LoVo (cell line): ENCODE data around the gene SRP68.
"Not testable (repeated sequence)": the region's sequence is repeated elsewhere in the genome, so short reads cannot be mapped to it uniquely, and the experiment has no call there.

Source experiments
- DNase-seq: peaks from one replicate; pipeline ENCODE4 v3.0.0-alpha.2; 2016; ENCODE audit warnings: low spot score

SRP68 gene

DNA sequence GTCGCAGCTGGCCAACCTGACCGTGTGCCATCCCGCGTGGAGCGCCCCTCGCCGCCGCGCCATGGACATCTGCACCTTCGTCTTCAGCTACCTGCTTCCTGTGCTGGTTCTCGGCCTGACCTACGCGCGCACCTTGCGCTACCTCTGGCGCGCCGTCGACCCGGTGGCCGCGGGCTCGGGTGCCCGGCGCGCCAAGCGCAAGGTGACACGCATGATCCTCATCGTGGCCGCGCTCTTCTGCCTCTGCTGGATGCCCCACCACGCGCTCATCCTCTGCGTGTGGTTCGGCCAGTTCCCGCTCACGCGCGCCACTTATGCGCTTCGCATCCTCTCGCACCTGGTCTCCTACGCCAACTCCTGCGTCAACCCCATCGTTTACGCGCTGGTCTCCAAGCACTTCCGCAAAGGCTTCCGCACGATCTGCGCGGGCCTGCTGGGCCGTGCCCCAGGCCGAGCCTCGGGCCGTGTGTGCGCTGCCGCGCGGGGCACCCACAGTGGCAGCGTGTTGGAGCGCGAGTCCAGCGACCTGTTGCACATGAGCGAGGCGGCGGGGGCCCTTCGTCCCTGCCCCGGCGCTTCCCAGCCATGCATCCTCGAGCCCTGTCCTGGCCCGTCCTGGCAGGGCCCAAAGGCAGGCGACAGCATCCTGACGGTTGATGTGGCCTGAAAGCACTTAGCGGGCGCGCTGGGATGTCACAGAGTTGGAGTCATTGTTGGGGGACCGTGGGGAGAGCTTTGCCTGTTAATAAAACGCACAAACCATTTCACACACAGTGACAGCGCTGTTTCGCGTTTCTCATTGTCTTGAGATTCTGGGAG lies 4.7 kb upstream of the SRP68 start:
- DNase-seq = no peak

DNA sequence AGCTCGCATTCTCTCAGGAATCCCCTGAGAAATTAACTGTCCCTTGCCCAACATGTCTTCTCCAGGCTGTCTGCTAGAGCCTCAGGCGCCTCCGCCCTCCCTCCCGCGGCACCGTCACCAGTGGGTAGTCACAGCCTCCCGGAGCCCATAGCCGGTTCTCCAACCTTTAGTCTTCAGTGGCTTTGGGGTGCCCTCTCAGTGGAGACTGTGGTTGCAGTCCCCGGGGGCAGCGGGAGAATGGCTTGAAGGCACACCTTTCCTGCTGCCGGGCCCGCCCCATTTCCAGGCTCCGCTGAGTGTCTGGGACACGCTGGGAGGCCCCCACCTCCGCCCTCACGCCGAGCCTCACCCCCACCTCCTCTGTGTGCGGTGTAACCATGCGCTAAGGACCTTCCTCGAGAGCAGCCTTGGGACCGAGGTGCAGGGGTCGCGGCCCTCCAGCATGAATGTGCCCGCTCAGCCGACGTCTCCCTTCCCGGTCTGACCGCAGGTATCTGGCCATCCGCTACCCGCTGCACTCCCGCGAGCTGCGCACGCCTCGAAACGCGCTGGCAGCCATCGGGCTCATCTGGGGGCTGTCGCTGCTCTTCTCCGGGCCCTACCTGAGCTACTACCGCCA lies 3.9 kb upstream of the SRP68 start:
- DNase-seq = no peak

DNA sequence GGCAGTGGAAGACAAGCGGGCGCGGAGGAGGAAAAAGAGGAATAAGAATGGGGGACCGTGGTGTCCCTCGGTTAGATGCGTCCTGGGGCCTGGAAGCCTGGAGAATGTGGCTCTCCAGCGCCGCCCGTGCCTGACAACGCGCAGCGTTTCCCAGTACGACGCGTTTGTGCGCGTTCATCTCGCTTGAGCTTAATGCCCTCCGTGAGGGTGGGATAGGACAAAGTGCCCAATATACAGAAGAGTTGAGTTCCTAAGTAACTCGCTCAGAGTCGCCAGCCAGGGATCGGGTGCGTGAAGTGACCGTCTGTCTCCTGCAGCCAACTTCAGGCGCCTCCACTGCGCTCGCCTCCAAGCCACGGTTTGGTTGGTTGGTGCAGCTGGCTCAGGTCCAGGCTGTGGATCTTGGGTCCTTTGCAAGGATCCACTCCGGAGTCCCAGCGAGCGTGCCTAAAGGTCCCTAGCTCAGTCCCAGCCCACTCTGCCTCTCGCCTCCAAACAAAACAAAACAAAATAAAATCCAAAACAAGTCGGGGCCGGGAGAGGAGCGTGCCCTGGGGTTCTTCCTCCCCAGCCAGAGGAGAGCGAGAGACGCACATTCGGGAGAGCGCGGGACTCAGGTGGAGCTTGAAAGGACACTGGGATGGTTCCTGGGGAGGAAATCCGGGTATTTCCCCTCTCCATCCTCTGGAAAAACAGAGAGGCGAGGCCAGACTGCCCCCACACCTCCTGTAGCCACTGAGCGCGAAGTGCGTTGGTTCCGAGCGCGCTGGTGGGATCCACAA lies 3.2 kb upstream of the SRP68 start:
- no peak for DNase-seq

DNA sequence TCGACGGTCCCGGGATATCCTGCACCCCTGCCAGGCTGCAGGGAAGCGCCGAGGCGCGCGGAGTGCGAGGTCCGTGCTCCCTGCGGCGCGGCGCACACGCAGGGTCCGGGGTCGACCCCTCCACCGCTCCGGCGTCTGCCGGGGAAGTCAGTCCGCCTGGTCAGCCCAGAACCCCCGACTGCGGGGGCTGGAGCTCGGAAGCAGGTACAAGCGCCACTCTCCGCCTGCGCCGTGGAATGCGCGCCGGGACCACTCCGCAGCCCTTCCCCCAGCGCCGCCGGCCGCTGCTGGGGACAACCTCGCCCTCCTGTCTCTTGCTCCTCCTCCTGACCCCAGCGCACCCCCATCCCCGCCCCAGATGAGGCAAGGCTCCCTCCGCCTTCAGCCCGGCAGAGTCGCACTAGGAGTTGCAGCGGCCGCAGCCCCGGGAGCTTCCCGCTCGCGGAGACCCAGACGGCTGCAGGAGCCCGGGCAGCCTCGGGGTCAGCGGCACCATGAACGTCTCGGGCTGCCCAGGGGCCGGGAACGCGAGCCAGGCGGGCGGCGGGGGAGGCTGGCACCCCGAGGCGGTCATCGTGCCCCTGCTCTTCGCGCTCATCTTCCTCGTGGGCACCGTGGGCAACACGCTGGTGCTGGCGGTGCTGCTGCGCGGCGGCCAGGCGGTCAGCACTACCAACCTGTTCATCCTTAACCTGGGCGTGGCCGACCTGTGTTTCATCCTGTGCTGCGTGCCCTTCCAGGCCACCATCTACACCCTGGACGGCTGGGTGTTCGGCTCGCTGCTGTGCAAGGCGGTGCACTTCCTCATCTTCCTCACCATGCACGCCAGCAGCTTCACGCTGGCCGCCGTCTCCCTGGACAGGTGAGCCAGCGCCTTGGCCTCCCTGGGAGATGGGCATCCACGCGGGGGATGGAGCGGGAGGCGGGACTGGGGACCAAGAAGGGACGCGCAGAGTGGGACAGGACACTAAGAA lies 2.4 kb upstream of the SRP68 start, which contains the start of gene GALR2:
GALR2 (plus strand) TSS at position 392 of the 974 bp plus-strand sequence; CDS start at position 495, 103 bp downstream.
- no peak for DNase-seq

DNA sequence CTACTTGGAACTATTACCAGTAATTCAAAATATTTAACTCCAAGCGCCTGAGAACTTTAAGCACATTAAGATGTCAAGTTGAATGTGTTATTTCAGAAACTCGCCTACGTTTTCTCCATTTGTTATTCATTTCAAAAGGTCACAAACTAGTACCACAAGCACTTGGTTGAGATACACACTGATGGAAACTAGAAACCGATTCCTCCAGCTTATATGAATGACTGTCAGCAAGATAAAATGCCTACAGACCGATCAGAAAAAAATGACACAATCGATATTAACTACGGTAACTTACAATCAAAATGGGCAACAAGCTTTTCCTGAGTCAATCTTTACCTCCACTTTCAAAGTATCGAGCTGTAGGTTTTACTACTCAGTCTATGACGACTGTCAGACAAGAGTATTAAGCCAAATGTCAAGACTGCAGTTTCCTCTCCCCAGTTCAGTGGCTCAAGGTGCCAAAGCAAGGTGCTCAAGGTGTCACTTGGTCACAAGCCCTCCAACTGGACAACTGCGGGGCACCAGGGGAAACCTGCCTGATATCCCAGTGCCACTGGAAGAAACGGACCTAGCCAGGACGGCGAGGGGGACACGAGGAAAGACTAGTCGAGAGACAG lies 678 bp downstream of the SRP68 start:
- DNase-seq = no peak

DNA sequence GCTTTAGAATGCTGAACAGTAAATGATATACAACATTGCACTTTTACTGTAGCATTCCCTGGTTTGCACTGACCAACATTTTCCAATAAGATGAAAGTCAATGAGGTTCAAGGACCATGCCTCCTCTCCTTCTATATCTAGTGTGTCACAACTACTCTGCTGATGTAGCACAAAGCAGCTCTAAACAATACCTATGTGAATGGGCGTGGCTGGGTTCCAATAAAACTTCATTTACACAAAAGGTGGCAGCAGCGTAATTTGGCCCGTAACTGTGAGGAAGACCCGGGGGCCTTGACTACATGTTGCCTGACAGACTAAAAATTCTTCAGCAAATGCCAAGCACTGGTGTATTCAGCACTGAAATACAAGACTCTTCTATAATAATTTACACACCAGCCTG lies 6.5 kb downstream of the SRP68 start:
- DNase-seq = no peak

DNA sequence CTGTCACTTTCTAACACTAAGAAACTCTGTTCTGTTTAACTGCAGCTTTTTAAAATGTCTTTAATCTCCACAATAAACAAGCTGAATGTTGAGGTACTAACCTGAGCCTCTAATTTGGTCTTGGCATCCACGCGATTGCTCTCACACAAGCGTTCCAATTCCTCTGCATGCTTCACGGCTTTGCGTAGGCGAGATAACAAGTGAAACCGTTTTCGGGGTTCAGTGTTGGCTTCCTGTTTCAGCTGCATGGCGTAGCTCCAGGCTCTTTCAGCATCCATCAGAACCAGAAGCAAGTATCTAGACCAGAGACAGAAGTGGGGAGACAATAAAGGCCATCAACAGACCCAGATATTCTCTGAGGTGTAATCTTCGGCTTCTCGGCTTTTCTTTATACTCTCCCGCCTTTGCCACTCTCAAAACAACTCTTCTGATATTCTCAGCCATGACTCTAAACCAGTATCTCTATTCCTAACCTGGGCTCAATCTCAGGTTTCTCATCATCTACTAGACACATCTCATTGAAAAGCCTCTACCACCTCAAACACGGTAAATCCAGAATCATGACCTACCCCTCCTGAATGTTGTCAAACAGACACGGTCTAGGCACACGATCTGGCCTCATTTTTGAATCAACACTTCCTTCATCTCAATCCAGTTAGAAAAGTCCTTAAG lies 8.3 kb downstream of the SRP68 start:
- no peak for DNase-seq

DNA sequence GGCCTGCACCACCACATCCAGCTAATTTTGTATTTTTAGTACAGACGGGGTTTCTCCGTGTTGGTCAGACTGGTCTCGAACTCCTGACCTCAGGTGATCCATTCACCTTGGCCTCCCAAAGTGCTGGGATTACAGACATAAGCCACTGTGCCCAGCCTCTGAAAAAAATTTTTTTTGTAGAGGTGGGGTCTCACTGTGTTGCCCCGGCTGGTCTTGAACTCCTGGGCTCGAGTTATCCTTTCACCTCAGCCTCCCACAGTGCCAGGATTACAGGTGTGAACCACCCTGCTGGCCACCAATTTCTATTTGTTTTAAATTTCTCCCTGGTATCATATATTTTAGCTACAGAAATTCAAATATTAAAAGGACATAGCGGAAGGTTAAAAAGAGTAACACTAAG lies 14.1 kb downstream of the SRP68 start:
- not testable (repeated sequence) for DNase-seq

DNA sequence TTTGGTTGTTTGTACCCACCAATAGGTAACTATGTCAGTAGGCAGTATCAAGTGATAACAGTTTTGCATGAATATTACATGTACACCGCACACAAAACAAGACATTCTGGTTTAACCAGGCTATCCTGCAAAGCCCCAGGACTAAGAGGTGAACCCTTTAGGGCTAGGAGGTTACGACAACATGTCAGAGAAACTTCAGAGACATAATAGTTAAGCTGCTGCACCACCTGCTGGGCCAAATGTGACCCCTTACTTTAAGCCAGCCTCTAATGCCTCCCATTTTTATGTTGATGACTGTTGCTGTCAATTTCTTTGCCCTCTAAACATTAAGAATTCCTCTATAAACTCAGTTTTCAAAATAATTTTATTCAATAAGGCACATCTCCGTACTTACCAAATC lies 15.4 kb downstream of the SRP68 start:
- DNase-seq = no peak

DNA sequence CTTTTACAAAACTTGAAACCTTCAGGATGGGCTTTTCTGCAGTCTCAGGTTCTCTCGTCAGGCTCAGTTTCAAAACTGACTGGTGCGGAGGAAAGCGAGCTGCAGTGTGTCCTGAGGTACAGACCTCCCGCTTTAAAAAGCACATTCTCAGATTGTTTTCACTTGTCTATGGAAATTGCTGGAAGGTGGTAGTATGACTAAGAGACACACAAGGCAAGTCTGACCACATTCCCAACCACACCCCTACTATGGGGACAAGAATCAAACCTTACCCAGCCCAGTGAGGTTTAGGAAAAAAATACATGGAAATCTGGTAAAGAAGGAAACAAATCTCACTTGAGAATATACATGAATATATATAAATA lies 18.2 kb downstream of the SRP68 start:
- DNase-seq = peak; percentile 71

DNA sequence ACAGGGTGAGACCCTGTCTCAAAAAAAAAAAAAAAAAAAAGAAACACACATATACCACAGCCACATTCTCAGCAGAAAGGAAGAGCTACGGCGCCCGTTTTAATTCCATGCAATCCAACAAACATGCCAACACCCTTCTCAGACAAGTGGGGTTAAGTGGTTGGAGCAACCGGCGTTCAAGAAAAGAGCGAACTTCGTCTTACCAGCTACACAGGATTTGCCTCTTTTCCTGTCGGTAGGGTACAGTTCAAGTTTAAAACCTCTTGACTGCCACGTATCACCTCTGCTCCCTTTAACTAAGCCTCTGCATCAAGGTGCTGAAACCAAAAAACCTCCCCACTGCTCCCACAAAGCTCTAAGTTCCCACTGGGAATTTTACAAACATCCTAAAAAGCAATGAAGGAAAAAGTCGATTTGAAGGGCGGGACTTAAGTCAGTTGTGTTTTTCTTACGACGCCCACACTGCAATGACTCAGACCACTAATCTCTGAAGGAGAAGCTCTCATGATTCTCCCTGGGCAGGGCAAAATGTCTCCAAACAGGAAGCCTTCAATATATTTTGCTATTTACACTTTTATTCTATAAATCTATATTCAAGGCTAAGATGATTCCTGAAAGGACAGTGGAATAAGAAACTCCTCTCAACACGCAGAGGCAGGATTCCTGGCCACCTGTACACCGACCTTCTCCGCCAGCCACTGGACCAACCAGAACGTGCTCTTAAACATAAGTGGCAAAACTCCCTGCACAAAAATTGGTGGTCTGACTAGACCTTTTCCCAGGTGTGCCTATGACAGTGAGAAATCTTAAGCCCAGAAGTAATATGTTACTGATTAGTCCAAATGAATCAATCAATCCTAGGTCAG lies 18.8 kb downstream of the SRP68 start:
- peak; percentile 55 for DNase-seq

DNA sequence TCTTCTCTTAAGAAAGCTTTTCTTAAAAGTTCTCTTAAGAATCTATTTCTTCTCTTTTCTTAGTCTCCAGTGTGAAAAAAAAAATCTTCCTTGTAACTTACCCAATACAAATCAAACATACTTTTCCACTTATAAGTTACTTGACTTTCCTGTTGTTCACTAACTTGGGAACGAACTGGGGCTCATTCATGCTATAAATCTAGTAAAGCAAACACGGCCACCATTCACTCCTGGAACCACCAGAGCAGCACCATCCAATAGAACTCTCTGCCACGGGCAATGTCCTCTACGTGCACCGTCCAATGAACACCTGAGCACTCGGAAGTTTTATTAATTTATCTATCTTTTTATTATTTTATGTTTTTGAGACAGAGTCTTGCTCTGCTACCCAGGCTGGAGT lies 20.8 kb downstream of the SRP68 start:
- DNase-seq = no peak

DNA sequence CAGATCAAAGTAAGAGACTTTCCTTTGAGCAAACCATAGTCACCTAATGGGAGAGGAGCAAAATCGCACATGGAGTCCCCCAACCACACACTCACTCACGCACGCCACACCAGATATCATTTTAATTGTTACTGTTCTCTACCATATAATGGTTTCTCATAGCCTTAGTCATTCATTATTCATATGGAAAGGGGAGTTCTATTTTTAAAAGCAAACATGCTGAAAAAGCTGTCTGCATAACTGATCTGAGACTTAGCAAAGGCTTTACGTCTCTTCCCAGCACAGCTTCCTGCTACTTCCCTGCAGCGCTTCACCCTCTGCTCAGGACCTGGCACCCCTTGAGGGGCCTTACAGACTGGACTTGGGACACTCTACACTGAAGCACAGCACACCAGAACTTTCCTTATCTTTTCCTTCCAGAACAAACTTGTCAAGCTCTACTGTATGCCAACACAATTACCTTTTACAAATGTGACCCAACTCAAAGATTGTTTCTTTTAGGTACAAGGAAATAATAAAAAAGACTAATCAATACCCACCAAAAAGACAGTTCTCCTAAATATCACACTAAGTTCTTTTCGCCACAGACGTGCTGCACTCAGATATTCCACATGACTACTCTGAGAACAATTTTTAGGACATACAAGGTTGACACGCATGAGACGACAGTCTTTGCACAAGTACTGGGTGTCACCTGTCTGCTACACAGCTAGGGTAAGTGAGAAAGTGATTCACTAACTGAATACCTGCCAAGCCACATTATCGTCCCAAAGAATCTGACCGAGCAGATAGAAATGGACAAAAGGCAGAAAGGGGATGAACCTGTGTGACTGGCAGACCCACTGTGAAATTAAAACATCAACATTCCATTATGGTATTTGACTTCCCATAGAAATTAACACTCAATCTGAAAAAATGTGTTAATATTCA lies 21.5 kb downstream of the SRP68 start:
- no peak for DNase-seq

DNA sequence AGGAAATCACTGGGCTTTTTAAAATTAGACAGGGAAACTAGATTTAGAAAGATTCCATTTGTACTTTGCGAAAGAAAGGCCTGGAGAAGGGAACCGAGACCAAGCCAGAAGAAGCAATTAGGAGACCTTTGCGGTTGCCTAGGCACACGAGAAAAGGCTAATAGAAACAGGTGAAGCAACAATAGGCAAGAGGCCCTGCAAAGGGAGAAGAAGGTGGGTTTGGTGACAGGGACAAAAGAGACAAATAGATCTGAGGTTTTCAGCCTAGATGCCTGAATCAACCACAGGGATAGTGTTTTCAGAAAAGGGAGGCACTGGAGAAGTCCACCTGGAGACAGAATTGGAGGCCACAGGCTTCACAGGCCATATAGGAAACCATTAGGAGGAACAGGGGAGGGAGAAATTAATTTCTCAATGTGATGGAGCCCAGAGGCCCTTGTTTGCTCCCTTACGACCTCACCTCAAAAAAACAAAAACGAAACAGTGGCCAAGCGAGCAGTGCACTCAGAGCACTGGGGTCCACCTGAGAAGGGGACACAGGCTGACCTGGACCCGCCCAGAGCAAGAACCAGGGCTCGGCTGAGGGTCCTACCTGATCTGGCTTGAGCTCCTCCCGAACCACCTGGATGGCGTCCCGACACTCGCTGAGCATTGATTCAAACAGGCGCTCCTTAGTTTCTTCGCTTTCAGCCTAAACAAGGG lies 22.3 kb downstream of the SRP68 start:
- no peak for DNase-seq

DNA sequence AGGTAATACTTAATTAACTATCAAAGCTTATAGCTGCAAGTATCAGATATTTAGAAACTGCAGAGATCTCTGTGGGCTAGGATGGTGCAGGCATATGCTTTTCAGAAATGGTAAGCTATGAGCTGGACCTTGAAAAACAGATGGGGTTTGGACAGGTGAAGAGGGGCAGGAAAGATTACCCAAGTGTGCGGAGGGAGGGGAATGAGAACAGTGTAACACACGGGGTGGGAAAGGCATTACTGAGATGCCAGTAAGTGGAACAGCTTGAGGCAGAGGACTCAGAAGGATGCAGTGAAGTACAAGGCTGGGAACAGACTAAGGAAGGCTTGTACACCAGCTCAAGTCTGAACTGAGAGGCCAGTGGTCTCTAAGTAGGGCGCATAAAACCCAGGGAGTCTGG lies 23.1 kb downstream of the SRP68 start:
- DNase-seq = no peak

DNA sequence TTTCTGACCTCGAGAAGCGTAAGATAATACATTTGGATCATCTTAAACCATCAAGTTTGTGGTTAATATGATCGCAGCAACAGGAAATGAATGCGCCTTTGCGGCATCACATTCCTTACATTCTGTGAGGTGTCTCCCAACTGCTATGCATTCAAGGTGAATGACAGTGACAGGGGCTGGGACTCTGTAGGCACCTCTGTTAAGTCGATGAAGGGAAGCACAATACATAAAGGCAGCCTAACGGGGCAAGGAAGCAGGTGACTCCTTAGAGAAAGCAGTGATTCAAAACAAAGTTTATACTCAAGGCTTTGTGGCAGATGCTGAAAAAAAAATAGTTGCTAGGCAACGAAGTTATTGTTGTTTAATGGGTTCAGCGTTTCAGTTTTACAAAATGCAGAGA lies 23.6 kb downstream of the SRP68 start:
- no peak for DNase-seq

DNA sequence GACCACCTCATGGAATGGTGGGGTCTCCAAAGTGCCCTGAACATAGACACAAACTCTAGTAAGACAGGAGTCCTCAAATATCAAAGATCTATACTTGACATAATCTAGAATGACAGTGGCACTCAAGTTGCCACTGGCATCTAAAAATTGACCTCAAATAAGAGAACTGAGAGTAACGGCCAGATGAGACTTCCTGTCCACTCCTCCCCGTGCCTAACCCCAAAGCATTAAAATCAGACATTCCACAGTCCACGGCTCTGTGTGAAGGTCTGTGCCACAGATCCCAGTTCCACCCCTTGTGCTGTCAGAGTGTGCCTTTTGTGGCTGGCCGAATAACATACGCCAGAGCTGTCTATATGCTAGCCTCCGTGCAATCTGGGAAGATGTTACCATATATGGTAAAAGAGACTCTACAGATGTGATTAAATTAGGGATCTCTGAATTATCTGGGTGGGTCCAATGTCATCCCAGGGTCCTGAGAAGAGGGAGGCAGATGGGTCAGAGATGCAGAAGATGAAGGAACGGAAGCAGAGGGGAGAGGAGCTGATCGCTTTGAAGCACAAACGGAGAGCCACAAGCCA lies 24.2 kb downstream of the SRP68 start:
- no peak for DNase-seq

DNA sequence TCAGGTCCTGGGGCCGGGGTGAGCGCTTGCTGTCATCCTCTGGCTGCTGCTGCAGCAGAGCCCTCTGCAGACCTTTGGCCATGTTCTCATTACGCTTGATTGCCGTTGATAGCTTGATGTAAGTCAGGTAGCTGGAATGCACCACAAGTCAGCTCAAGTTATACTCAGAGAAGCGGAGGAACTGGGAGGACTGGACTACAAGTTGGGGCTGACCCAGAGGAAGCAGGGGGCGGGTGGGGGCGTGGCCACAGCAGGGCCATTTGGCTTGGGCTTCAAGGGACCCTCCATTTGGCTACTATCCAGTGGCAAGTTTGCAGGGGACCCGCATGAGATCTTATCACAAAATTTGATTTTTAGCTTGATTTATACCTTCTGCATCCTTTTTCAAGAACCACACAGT lies 26.3 kb downstream of the SRP68 start:
- no peak for DNase-seq
